OCI-LY7 (cell line): ENCODE results near the gene BCDIN3D. TPM values are rescaled to one million over a fixed set of nuclear protein-coding genes. Genes with fewer than 3 reads are reported as not detected.

Experiments
- Bru-seq: library from RNA; stranded (reverse); fragments of 400-500 nt; gene quantifications from one replicate; lab custom pipeline; 2021; lab: Mats Ljungman, UMichigan
- BruChase-seq, 2 experiments: library from RNA; stranded (reverse); fragments of 400-500 nt; gene quantifications; one replicate each; lab custom pipeline; 2021; lab: Mats Ljungman, UMichigan
- BruUV-seq: library from RNA; stranded (reverse); fragments of 400-500 nt; replicated peaks from 2 replicates; lab custom pipeline; 2021; lab: Mats Ljungman, UMichigan
- CTCF ChIA-PET: fragments of 300-600 bp; sonication (Branson Sonifier 250); formaldehyde crosslinking; loops from one replicate; lab custom pipeline; 2022; ENCODE audit warnings: antibody characterized with exemption; ENCODE audit not compliant: unreplicated experiment; lab: Charles Lee
- POLR2A ChIA-PET: fragments of 300-600 bp; sonication (Branson Sonifier 250); formaldehyde crosslinking; loops from one replicate; lab custom pipeline; 2022; ENCODE audit warnings: antibody characterized with exemption; lab: Charles Lee
- DNase-seq: peaks from one replicate; pipeline ENCODE4 v3.0.0-alpha.2; 2015; ENCODE audit warnings: low spot score
- H2AFZ ChIP-seq: fragments of 200-600 bp; sonication (generic), shearing (Covaris generic); 2 replicates; pipeline ENCODE4 v1.6.1; 2014; ENCODE audit warnings: mild to moderate bottlenecking, antibody characterized with exemption, low read length, moderate library complexity
- H3K27ac ChIP-seq: fragments of 200-600 bp; sonication (generic); 2 replicates; pipeline ENCODE4 v1.5.1; 2014; ENCODE audit warnings: mixed run types, low read depth, mild to moderate bottlenecking, moderate library complexity, low read length, inconsistent platforms; ENCODE audit not compliant: poor library complexity, severe bottlenecking
- H3K36me3 ChIP-seq: fragments of 200-600 bp; sonication (generic); 2 replicates; pipeline ENCODE4 v1.6.1; 2014; ENCODE audit warnings: mild to moderate bottlenecking, antibody characterized with exemption, low read length, moderate library complexity, mixed read lengths; ENCODE audit not compliant: insufficient read depth
- H3K4me1 ChIP-seq: fragments of 200-600 bp; sonication (generic); 2 replicates; pipeline ENCODE4 v1.5.1; 2014; ENCODE audit warnings: mild to moderate bottlenecking, low read length; ENCODE audit not compliant: insufficient read depth, poor library complexity, severe bottlenecking
- H3K4me2 ChIP-seq: fragments of 200-600 bp; sonication (generic); 2 replicates; pipeline ENCODE4 v1.6.1; 2014; ENCODE audit warnings: mild to moderate bottlenecking, low read length
- H3K4me3 ChIP-seq: fragments of 200-600 bp; sonication (generic); 2 replicates; pipeline ENCODE4 v1.5.1; 2014; ENCODE audit warnings: mild to moderate bottlenecking, low read depth, low read length; ENCODE audit not compliant: poor library complexity, severe bottlenecking
- H3K79me2 ChIP-seq: fragments of 200-600 bp; sonication (generic); 2 replicates; pipeline ENCODE4 v1.6.1; 2016; ENCODE audit warnings: low read depth, mild to moderate bottlenecking, low read length, moderate library complexity, mixed read lengths; ENCODE audit not compliant: insufficient read depth
- H3K9me2 ChIP-seq: fragments of 200-600 bp; sonication (generic); 2 replicates; pipeline ENCODE4 v1.6.1; 2016; ENCODE audit warnings: mild to moderate bottlenecking, low read length, mixed read lengths; ENCODE audit not compliant: insufficient read depth
- H3K9me3 ChIP-seq: fragments of 200-600 bp; sonication (generic); 2 replicates; pipeline ENCODE4 v1.6.1; 2014; ENCODE audit warnings: mild to moderate bottlenecking, mixed run types, low read length, mixed read lengths
- H4K20me1 ChIP-seq: fragments of 200-600 bp; sonication (generic); 2 replicates; pipeline ENCODE4 v1.6.1; 2014; ENCODE audit warnings: mild to moderate bottlenecking, antibody characterized with exemption, low read length, moderate library complexity, mixed read lengths; ENCODE audit not compliant: insufficient read depth
- EZH2phosphoT487 ChIP-seq: fragments of 200-600 bp; sonication (generic); IDR thresholded peaks from 2 replicates; pipeline ENCODE4 v1.6.1; 2018; ENCODE audit warnings: low read depth, borderline replicate concordance, mild to moderate bottlenecking, mixed run types, antibody characterized with exemption, low read length, moderate library complexity, mixed read lengths
- intact Hi-C: fragments of 100-400 bp; cut with micrococcal nuclease; formaldehyde crosslinking; loops from one replicate; pipeline ENCODE4 v1.10.0; 2022; ENCODE audit not compliant: unreplicated experiment
- long read RNA-seq: library from polyadenylated mRNA; stranded (forward); transcript quantifications from one replicate; pipeline ENCODE4 v2.0.0, GENCODE V29; 2022
- total RNA-seq, 2 experiments: library from RNA; depleted of rRNA in 1 of 2; stranded (reverse); fragments of >200 nt in 1 of 2; shearing (Covaris generic) in 1 of 2; gene quantifications; 2 replicates each; pipeline ENCODE4 v1.2.3, GENCODE V29; 2014 to 2022
- TF ChIP-seq, protein P1 (sequence below): fragments of 200-600 bp; sonication (generic); conservative IDR thresholded peaks from 2 replicates; pipeline ENCODE4 v1.5.1; 2014; ENCODE audit warnings: mild to moderate bottlenecking, antibody characterized with exemption, low read length, moderate library complexity, mixed read lengths

The BCDIN3D gene, protein sequence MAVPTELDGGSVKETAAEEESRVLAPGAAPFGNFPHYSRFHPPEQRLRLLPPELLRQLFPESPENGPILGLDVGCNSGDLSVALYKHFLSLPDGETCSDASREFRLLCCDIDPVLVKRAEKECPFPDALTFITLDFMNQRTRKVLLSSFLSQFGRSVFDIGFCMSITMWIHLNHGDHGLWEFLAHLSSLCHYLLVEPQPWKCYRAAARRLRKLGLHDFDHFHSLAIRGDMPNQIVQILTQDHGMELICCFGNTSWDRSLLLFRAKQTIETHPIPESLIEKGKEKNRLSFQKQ
- total RNA-seq (2014; rRNA removed; shearing (Covaris generic)): 7.5 and 8.4 TPM in 2 replicates
- total RNA-seq (2022): 9.7 and 10.1 TPM in 2 replicates
- Bru-seq, nascent RNA: percentile 71 among the genes with signal in this experiment
- BruChase-seq, experiment 1, labeled RNA remaining after a 6-hour chase: percentile 68 among the genes with signal in this experiment
- percentile 72 among the genes with signal in this experiment for BruChase-seq, experiment 2, labeled RNA remaining after a 2-hour chase
- long read RNA-seq, transcript BCDIN3D-201 (2 exons, 3,253 nt): major isoform, 6 of 10 reads
- long read RNA-seq, partial matches to known transcripts: 0 of 10 reads
- long read RNA-seq, other reads (novel, unspliced or antisense): 4 of 10 reads

DNA sequence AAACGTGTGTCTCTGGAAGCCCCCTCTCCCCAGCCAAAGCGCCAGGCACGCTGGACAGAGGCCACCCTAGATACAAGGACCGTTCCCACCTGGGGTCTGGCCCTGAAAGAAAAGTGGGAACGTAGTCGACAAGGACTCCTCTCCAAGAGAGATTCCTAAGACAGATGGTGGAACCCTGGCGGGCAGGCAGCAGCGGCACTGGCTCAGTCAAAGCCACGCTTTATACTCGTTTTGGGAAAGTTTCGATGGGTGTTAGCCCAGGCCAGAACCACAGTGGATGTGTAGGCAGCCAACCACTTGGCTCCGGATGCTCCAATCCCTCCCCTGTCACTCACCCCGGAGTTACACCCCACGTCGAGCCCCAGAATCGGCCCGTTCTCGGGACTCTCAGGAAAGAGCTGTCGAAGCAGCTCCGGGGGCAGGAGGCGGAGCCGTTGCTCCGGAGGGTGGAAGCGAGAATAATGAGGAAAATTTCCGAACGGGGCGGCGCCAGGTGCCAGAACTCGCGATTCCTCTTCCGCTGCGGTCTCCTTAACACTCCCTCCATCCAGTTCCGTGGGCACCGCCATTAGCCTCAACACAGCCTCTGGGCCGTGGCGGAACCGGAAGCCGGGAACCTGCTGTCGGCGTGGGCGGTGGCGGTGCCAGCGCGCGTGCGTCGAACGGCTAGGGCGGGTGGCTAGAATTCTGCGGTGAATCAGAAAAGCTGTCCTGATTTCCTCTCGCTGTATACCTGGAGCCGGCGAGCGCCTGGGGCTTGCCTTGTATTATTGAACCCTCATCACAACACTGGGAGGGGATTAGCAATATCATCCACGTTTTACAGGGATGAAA lies at the start of gene BCDIN3D:
TSS of gene BCDIN3D (minus strand) at position 588 of the 834 bp plus-strand sequence. CDS start at position 569, 19 bp downstream.
- H3K4me2 ChIP-seq: peak within 1 kb of the TSS; percentile 96
- ChIA-PET POLR2A (interaction anchor here (0.6 to 2.0 kb wide), 5 partner anchors 14 to 1188 kb away, joined by 3 to 5 read pairs (median 3); partner anchors contain the start of gene NCKAP5L), CTCF (interaction anchor here (0.6 to 1.0 kb wide), 2 partner anchors 25 to 85 kb away, joined by 3 to 4 read pairs; no protein-coding TSS in a partner anchor)
- intact Hi-C loops: loop anchor here (5.0 kb wide), 2 partner anchors 220 to 380 kb away; partner anchors contain the start of gene PRPF40B
- peak; percentile 89 for DNase-seq
- H4K20me1 ChIP-seq: no peaks in the 10 kb centered on the region
- TF ChIP-seq EZH2phosphoT487: no peak
- TF ChIP-seq, protein P1, sequence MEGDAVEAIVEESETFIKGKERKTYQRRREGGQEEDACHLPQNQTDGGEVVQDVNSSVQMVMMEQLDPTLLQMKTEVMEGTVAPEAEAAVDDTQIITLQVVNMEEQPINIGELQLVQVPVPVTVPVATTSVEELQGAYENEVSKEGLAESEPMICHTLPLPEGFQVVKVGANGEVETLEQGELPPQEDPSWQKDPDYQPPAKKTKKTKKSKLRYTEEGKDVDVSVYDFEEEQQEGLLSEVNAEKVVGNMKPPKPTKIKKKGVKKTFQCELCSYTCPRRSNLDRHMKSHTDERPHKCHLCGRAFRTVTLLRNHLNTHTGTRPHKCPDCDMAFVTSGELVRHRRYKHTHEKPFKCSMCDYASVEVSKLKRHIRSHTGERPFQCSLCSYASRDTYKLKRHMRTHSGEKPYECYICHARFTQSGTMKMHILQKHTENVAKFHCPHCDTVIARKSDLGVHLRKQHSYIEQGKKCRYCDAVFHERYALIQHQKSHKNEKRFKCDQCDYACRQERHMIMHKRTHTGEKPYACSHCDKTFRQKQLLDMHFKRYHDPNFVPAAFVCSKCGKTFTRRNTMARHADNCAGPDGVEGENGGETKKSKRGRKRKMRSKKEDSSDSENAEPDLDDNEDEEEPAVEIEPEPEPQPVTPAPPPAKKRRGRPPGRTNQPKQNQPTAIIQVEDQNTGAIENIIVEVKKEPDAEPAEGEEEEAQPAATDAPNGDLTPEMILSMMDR: no peak
- H2AFZ ChIP-seq: peak within 1 kb of the TSS; percentile 96
- TSS peak; percentile 91 for BruUV-seq
- H3K4me1 ChIP-seq: peaks cover 34% of the 10 kb centered on the region
- H3K36me3 ChIP-seq: peaks cover 4% of the 10 kb centered on the region; the same call in 1 of the 2 replicates
- no peaks in the 10 kb centered on the region for H3K9me3 ChIP-seq
- peak within 1 kb of the TSS; percentile 92 for H3K4me3 ChIP-seq
- H3K27ac ChIP-seq: peak within 1 kb of the TSS; percentile 74
- peaks cover 14% of the 10 kb centered on the region; the same call in 1 of the 2 replicates for H3K79me2 ChIP-seq
- H3K9me2 ChIP-seq: no peaks in the 10 kb centered on the region

DNA sequence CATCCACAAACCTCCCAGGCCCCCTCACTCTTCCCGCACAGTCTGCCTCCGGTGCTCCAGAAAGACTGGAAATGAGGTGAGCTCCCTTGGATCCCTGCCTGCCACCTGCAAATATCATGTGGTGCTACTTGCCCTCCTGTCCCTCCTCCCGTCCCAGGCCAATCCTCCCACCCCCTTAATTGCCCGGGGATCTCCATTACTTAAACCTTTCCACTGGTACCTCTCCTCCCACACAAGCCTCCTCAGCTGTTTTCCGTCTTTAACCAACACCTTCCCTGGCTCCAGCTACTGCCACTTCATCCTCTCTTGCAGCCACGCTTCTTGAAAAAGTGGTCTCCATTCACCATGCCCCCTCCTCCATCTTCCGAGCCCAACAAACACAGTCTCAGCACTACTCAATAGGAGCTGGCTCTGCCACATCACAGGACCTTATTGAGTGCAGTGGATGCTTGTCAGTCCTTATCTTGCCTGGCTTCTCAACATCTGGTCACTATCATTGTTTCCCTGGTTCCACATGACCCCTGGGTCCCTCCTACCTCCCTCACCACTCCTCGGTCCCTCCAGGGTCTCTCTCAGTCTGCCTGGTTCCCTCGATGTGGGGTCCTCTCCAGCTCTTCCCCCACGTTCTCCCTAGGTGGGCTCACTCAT lies 49.3 kb upstream of the BCDIN3D start:
- Histone ChIP-seq H3K4me3 (no peak overlapping the region), H3K9me3 (no peaks in the 10 kb centered on the region), H3K4me2 (no peak overlapping the region), H3K36me3 (no peaks in the 10 kb centered on the region), H3K4me1 (no peaks in the 10 kb centered on the region), H3K9me2 (no peaks in the 10 kb centered on the region), H3K27ac (no peak overlapping the region), H2AFZ (no peak overlapping the region), H3K79me2 (no peaks in the 10 kb centered on the region), H4K20me1 (no peaks in the 10 kb centered on the region)
- CTCF ChIA-PET: no interaction called here
- POLR2A ChIA-PET: no interaction called here
- no peak for DNase-seq
- TF ChIP-seq, protein P1: no peak
- no peak for TF ChIP-seq EZH2phosphoT487
- no TSS peak for BruUV-seq
- intact Hi-C loops: no loop called here
